Epithelial cell of alveolus of lung (primary cell): ENCODE results near the gene PTMA. TPM values are rescaled to one million over a fixed set of nuclear protein-coding genes. Genes with fewer than 3 reads are reported as not detected.

Experiments used
- total RNA-seq: library from RNA; depleted of rRNA; stranded (reverse); fragments of >200 nt; gene quantifications from 2 replicates; pipeline ENCODE4 v1.2.1, GENCODE V29; 2015

PTMA gene
- 655 and 888 TPM in 2 replicates for total RNA-seq

DNA sequence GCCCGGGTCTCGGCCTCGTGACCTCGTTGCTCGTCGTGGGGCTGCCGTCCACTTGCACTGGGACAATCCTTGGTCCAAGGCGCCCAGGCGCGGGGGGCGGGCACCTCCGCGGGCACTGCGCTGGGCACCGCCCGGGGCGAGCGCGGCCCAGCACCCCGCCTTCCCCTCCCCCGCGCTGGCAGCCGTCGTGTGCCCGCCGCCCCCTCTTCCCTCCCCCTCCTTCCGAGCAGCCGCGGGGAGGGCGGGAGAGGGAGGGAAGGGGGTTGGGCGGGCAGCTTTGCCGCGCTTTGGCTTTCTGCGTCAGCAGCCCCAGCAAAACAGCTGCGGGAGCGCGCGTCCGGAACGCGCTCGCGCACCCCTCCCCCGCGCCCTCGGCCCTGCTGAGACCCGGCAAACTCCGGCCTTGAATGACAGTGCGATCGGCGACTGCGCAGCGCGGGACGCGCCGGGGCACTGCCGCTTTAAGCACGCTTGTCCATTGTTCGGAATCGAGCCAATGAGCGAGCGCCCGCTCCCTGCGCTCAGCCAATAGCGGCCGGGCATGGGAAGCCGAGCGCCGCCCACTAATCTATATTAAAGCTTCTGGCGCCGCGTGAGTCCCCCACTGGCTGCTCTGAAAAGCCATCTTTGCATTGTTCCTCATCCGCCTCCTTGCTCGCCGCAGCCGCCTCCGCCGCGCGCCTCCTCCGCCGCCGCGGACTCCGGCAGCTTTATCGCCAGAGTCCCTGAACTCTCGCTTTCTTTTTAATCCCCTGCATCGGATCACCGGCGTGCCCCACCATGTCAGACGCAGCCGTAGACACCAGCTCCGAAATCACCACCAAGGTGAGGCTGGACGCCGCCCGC lies at the start of gene PTMA:
Gene PTMA (plus strand): TSS at position 599 of the 846 bp plus-strand sequence. CDS start 182 bp downstream, at position 781.

Other genes starting within 250 kb of the PTMA start
- gene NCL, start 244.0 kb upstream of the PTMA start, total RNA-seq, result 92.0 and 113 TPM in 2 replicates
- gene NMUR1, start 178.1 kb upstream of the PTMA start, total RNA-seq, result 0.24 TPM in 1 of 2 replicates, not detected in the other
- gene TEX44, start 115.7 kb upstream of the PTMA start, total RNA-seq, result not detected in 2 replicates
- gene PDE6D, start 72.8 kb downstream of the PTMA start, total RNA-seq, result 15.7 and 20.4 TPM in 2 replicates
- gene COPS7B, start 77.9 kb downstream of the PTMA start, total RNA-seq, result 22.1 and 26.6 TPM in 2 replicates
- not detected in 2 replicates for gene NPPC, start 217.9 kb downstream of the PTMA start, total RNA-seq